SK-N-MC (cell line): ENCODE measurements around the gene TRIM29.

Experiments
- EZH2 ChIP-seq: fragments of 200-600 bp; sonication (generic); IDR thresholded peaks from one replicate; pipeline ENCODE4 v1.6.1; 2017; ENCODE audit warnings: antibody characterized with exemption
- FOXP2 ChIP-seq: optimal IDR thresholded peaks from 2 replicates; pipeline ENCODE3; 2011; ENCODE audit warnings: mild to moderate bottlenecking, moderate library complexity; ENCODE audit not compliant: insufficient read depth; ENCODE audit errors: extremely low read length, control extremely low read depth
- POLR2AphosphoS5 ChIP-seq: IDR thresholded peaks from 2 replicates; pipeline ENCODE4 v1.6.1; 2012; ENCODE audit warnings: mild to moderate bottlenecking, low read depth, low read length, borderline replicate concordance

DNA sequence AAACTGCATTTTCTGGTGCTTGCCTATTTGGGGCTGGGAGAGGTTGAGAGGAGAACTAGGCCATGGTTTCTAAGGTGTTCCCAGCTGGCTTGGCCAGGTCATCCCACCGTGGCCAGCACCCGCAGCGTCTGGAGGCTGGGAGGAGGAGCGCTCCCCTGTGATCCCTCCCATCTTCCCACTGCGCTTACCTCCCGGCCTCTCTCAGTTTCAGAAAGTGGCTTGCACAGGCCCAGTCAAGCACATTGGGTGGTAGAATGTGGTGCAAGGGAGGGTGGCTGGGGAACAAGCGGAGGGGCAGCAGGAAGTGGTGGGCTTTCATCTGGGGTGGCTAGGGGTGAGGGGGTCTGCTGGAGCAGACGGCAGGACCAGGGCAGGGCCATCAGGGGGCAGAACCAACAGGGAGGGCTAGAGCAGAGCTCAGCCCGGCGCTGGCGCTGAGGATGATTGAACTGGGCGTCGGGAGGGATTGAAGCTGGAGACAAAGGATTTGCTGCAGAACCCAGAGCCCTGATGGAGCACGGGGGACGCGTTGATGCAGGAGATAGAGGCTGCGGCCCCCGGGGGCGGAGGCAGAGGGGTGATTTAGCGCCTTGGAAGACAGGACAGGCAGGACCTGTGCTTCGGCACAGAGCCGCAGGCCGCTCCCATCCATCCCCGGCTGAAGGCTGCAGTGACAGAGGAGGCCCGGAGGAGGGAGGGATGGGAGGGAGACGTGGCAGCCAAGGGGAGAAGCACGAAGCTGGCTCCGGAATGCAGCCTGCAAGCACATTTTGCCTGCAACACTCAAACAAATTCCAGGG lies 76.0 kb downstream of the TRIM29 start:
- TF ChIP-seq FOXP2 (no peak), EZH2 (no peak), POLR2AphosphoS5 (no peak)
